Right renal pelvis (tissue), 4 donors: ENCODE measurements around the gene RCAN2. TPM values are rescaled to one million over a fixed set of nuclear protein-coding genes. Genes with fewer than 3 reads are reported as not detected.

ENCODE experiments used
- DNase-seq, 4 donors: peaks; one replicate each; pipeline ENCODE4 v3.0.0-alpha.2; 2013; ENCODE audit warnings: low read depth in 4 of 4, low spot score in 3 of 4, missing footprints in 1 of 4
- polyA plus RNA-seq, 4 donors: library from polyadenylated mRNA; unstranded; fragments of 120-200 nt; gene quantifications; one replicate each; pipeline ENCODE4 v1.2.1, GENCODE V29; 2013; ENCODE audit not compliant: insufficient read length in 4 of 4

RCAN2 gene
- polyA plus RNA-seq, 4 donors = 23.7 to 31.3 (median 28.1) TPM

DNA sequence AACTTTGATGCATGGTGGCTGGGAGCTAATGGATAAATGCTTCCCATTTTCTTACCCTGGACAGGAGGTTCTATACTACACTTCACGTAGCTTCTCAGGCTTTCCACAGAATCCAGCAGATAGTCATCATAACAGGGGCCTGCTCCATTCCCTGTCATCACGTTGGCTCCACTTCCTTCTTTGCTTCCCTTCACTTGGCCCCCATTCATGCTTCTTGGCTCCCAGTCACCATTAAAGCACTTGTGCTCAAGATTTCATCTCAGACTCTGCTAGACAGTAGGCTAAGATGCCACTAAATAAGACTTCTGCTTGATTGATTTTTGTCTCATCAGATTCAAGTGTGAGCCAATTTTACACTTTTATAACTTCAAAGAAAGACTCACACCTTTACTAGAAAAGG lies 186.0 kb downstream of the RCAN2 start:
- no peak for DNase-seq

DNA sequence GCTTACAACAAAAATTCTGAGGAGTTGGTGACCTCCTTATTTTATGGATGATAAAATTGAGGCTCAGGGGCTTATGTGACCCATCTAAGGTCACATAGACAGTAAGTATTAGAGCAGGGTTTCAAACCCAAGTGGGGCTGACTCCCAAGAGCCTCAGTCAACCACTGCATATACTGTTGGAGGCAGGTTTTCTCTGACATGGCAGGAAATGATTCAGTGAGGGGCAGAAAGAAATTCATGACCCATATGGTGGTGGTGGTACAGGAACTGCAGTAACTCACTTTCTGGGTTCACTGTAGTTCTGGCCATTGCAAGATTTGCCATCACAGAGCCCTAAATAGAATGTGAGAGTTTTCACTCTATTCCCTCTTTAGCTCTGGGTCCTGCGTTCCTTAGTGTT lies 188.4 kb downstream of the RCAN2 start:
- no peak for DNase-seq

DNA sequence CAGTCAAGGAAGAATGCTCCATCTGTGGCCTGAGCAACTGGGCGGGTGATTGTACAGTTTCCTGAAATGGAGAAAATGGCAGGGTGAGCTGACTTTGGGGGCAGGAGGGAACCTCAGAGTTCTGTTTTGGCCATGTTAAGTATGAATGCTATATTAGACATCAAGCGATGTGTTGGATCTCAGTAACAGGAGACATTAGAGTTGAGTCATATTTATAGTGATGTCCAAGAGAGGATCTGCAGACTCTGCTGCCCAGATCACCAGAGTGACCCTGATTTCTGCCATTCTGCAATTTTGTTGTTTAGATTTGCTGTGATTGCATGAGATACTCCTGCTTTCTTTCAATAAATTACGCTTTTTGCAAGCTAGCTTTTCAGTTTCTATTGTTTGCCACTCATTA lies 189.1 kb downstream of the RCAN2 start:
- DNase-seq = no peak

DNA sequence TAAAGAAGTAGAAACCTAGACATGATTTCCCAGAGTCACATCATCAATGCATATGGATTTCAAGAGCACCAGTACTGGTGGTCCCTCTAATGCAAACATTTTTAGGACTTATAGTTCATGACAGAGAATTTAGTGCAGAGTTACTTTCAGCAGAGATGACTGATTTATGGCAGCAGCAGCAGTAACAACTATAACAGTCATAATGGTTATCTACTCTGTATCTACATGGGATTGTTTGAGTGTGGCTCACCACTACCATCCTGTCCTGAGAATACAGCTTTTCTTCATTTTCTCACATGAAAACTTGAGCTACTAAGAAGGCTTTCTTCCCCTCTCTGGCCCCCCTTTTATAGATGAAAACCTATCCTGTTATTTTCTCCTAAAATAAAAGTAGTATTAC lies 192.0 kb downstream of the RCAN2 start:
- no peak for DNase-seq

DNA sequence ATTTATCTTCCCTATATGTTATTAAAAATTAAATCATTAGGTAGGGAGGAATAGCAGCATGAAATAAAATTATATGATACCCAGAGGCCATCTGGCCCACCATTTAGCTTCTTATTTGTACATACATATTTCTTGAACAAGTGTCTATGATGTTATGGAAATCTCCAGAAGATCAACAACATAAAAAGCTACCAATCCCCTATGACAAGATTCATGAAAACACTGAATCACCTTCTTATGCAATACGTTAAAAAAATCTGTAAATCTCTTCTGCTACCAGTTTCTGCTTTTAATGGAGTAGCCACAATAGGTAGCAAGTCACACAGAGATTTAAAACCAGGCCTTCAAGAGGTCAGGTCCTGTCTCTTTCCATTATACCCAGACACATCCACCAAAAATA lies 194.7 kb downstream of the RCAN2 start:
- DNase-seq = no peak

DNA sequence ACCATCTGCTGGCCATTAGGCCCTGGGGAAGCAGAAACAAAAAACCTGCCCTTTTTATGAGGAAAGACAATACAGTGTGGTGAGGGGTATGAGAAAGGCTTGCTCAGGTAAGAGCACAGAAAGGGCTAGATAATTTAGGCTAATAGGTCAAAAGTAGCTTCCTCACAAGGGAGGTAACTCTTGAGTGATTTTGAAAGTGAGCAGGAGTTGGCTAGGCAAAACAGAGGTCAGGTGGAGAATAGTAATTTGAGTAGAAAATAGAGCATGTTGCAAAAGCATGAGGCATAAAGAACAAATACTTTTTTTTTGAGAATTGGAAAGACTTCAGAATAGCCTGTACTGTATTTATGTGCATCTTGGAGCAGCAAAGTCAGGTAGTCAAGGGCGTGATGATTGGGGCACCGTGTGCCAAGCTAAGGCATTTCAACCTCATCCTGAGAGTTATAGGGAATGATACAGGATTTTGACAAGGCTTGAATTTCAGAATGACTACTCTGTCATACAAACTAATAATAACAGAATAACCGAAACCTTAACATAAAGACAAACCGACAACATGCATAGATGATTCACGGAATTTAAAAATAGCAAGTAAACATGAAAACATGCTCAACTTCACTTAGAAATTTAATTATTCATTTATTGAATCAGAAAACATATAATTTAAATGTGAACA lies 197.5 kb downstream of the RCAN2 start:
- DNase-seq = no peak

DNA sequence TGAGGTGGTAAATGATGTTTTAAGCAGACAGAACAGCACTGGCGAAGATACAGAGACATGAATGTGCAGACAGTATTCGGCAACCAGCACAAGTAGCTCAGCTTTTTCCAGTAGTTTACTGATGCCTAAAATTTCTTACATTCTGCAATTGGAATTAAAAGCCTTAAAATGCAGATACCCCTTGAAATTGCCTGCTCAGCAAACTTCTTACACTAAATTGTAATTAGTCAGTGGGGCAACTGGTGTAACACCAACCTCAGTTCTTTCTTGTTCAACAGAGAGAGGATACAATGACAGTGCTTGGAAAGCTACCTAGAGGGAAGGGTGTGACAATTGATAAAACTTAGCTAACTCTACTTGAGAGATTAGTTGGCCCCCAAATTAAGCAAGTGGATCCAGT lies 199.4 kb downstream of the RCAN2 start:
- DNase-seq = no peak

DNA sequence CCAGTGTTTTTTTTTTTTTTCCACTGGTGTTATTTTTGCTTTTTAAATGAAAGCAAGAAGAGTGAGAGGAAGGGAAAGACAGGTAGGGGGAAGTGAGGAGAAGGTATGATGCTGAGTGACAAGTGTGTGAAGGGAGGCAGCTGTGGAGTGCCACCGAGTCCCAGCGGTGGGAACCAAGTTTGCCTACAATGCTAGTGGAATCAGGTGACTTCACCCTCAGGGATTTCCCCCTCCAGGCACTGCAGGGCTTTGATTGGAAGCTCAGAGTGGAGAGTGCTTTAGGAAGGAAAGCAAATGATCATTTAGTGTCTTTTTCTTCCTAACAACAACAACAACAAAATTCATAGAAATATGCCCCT lies 200.0 kb downstream of the RCAN2 start:
- DNase-seq = no peak

DNA sequence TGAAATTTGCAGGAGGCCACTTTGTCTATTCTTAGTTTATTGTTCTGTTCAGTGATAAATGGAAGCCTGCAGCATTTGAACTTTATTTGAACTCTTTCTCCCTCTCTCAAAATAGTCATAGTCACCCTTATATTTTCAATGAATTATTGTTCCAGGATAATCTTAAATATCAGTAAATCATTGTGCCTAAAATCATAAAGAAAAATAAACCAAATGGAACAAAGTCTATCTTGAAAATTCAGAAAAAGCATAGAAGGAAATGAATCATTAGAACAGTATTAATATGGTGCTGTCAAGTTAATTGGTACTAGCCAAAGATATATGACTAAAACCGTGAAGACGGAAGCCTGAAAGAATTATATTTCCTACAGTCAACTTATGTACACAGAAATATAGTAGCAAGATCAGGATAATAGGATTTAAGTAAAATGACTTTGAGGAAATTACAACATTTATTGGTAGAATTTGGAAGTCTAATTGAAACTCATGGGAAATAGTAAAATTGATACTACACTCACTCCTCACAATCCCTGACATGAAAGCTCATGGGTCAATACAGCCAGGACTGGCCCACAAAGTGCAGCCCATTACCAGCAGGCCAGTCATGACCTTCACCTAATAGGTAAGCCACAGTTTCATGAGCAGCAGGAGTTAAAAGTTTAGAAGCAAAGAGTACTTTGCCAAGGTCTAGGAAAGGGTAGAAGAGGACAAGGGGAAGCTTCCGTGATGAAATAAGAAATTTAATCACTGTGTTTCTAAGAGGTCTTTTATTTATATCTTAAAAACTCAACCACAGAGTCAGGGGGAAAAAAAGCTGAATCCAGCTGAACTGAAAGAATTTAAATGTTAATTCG lies 200.6 kb downstream of the RCAN2 start:
- peak in 2 of 4 donors; percentile 36 to 52 for DNase-seq

DNA sequence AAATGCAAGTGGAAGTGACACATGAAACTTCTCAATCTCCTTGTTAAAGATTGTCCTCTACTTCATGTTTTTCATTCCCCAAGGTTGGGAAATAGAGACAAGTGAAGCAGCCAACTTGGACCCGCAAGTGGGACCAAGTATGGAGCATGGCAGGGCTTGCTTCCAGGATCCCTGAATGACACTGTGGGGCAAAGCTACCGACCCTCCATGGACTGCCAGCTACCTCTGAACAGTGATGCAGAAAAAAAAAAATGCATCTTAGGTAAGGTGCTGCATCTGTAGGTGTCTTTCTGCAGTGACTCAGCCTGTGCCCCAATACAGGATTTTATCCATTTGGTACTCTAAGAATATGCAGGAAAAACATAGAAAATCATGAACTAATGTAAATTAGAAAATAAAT lies 201.4 kb downstream of the RCAN2 start:
- DNase-seq = no peak

DNA sequence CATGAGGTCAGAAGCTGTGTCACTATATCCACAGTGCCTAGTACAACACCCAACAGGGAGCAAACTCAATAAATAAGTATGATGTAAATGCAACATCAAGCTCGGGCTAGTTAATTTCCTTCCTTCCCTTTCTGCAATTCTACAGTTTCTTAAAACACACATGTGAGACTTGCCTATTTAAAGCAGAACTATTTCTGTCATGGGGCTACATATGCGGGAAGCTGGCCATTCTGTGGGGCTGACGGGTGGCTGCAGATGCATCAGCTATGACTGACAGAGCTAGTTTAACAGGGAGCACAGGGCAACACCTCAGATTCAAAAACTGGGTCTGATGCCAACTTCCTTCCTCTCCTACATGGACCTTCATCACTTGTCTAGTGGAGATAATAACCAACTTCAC lies 202.4 kb downstream of the RCAN2 start:
- no peak for DNase-seq

DNA sequence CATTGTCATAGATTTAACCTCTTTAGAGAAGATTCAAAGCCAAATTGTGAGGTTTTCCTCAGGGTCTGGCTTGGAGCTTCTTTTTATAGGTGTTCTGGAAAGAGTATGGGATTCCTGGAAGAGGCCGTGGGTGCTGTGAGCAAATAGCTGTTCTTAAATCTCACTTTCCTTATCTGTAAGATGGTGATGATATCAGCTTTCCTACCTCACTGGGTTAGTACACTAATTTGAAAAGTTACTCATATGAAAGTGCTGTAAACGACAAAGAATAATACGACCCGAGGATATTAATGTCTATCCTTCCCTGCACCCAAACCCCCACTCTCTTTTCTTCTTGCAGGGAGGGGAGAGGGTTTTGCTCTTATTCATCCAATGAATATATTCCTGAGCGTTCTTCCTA lies 203.6 kb downstream of the RCAN2 start:
- no peak for DNase-seq

DNA sequence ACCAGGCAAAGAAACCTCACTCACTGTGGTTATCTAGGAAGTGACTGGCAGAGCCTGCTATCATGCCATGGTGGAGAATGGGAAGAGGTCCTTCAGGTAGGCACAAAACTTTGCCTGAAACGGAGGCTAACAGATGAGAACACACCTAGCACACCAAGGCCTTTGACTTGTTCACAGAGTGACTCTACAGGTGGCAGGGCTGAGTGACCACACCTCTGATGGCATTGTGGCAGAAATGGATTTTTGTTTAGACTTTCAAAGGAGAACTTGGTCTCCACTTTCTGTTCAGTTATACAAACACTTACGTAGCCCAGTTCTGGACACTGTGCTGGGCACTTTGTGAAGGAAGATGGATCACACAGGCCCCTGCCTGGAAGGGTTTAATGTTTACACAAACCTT lies 204.2 kb downstream of the RCAN2 start:
- DNase-seq = no peak

DNA sequence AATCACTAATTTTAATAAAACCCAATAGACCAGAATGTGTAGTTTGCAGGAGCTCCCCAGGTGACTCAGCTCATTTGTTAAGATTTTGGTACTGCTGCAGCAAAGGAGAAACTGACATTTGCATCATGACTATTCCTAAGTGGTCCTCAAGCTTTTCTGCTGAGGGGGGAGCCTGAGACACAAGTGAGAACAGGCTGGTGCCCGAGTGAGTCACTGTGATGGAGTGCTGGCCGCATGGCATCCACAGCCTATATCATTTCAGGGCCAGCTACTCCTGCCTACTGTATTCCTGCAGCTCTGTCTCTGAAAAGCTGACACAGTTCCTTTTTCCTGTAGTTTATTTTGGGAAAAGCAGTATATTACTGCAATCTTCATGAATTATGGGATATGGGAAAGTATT lies 206.8 kb downstream of the RCAN2 start:
- no peak for DNase-seq

DNA sequence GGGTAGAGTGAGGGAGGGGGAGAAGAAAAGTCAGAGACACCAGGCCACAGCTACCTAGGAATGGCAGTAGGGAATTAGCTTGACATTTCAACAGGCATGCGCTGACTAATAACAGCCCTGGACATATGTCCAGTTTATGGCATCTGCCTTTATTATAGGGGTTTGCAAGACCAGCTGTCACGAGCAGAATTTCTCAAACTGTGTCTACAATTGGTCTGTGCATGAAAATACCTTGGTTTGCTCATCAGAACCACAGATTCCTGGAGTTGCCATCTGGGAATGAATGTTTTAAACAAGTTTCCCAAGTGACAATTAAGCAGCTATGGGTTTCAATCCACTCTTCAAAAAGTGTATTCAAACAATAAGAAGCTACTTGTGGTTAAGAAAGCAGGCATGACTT lies 210.1 kb downstream of the RCAN2 start:
- no peak for DNase-seq

DNA sequence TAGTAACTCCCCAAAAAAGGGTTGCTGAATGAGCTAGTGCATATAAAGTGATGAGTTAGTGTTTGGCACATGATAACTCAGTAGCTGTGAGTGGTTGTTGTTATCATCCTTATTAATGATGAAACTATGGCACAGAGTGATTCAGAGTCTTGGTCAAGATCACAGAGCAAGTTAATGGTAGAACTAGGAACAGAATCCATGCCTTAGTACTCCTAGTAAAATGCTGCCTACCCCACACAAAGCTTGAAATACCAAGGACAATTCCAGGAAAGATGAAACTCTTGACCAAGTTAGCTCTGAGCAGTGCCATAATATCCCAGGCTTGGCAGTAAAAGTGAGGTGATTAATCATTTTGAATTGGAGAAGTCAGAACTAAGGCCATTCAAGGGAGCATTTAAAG lies 211.4 kb downstream of the RCAN2 start:
- DNase-seq = no peak

DNA sequence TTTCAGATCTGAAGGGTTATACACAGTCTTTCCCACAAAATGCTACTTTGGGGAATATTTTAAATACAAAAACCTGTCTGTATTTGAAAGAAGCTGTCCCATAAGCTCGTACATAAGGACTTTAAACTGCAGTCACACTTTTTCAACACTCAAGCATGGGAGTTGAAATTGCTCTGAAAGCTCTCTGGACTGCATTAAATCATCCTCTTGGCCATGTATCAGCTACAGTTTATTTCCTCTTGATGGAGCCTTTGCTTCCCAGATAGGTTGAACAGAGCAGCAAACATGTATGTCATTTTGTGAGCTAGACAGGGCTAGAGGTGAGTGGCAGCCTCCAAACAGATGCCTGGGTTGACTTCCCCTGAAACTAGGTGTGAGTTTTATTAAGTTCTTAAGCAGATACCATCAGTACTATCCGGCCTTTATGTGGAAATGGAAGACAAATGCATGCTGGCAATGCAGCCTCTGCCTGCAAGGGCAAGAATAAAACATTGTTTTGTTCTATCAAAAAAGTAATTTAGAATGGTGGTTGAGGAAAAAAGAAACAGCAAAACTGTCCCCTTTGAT lies 214.6 kb downstream of the RCAN2 start:
- peak in 1 of 4 donors; percentile 38 for DNase-seq

DNA sequence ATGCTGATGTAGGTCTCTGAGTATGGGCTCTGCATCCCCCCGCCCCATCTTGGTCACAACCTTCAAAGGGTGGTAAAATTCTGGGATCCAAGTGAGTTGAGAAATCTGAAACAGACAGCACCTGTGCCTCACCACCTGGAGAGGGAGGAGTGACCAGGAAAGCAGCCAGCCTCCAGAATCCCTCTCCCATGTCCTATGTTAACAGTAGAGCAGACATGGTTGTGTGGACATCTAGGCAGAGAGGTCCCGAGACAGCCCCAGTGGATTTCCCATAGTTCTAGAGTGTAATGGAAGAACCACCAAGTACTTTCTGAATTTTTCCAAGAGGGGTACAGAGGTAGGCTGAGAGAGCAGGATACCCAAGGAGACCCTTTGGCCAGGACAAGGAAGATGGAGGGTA lies 216.7 kb downstream of the RCAN2 start:
- no peak for DNase-seq

DNA sequence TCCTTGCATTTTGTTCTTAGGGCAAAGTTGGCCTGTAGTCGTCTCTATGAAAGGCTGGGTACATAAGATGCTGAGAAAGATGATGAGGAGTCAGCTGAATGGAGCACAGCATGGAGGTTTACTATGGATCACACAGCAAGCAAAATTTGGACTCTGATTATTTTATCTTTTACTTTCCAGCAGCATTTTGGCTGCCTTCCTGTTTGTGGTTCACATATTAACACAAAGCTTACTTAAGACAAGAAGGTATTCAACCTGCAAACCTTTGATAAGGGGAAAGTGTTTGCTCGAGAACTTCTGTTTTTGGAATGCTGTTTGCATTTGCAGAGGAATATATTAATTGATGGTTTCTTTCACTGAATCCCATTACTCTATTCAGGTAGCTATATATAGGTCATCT lies 217.3 kb downstream of the RCAN2 start:
- DNase-seq = no peak

DNA sequence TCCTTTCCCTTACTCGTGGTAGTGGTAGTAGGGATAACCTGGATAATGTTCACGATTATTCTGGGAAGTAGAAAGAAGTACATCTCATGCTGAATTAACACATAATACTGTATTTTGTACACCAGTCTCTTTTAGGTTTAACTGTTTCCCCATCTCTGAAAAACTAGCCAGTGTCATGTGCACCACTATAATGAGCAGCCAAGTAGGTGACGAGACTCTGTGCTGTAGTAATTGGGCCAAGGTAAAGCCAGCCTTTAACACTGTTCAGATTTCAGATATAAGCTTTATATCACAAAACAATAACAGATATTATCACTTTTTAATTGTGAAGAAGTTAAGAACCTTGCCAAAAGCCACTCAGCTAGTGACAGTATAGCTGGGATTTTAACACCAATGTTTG lies 219.5 kb downstream of the RCAN2 start:
- DNase-seq = no peak

DNA sequence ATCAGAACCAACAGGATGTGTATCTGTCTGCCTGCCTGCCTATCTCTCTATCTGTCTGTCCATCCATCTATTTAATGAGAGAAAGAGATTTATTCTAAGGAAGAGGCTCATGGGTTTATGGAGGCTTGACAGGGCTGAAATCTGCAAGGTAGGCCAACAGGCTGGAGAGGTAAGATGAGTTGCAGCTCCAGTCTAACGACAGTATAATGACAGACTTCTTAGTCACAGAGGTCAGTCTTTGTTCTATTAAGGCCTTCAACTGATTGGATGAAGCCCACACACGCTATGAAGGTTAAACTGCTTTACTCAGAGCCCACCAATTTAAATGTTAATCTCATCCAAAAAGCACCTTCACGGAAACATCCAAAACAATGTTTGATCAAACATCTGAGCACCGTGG lies 220.1 kb downstream of the RCAN2 start:
- DNase-seq = no peak

DNA sequence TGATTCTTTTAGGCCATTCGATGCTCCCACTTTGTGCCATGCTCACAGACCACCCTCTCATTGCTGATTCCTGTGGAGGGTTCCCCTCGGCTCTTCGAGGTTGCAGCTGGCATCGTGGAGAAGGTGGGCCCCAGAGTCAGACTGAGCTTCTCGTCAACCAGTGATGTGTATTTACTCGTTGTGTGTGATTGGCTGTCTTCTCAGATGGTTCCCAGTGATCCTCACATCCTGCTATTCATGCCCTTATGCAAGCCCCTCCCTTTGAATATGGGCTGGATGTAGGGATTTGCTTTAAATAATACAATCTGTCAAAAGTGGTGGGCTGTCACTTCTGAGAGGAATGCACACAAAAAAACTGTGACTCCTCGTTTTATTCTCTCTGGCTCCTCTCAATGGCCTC lies 220.9 kb downstream of the RCAN2 start:
- no peak for DNase-seq
